AG04449 (cell line): Measurements from ENCODE around the gene STK32C.

Source experiments
- CTCF ChIA-PET: fragments of 350-600 bp; formaldehyde crosslinking; extraction: SDS; loops from one replicate; lab custom pipeline; 2021; ENCODE audit warnings: antibody characterized with exemption; lab: Yijun Ruan, JAX
- POLR2A ChIA-PET: fragments of 400-600, 350-600 bp; formaldehyde crosslinking; extraction: SDS; loops from one replicate; lab custom pipeline; 2020; ENCODE audit warnings: antibody characterized with exemption, inconsistent platforms; lab: Yijun Ruan, JAX
- DNase-seq: peaks from one replicate; pipeline ENCODE4 v3.0.0-alpha.2; 2010; ENCODE audit warnings: low read depth, low spot score
- H3K4me3 ChIP-seq: 2 replicates; pipeline ENCODE4 v1.5.1; 2011; ENCODE audit warnings: low read depth, mild to moderate bottlenecking, control low read depth, low read length
- CTCF ChIP-seq: IDR thresholded peaks from one replicate; pipeline ENCODE4 v1.5.1; 2011; ENCODE audit warnings: mild to moderate bottlenecking, moderate library complexity, low read length, control low read depth, inconsistent platforms; ENCODE audit not compliant: insufficient read depth; ENCODE audit errors: missing control alignments

Gene STK32C

DNA sequence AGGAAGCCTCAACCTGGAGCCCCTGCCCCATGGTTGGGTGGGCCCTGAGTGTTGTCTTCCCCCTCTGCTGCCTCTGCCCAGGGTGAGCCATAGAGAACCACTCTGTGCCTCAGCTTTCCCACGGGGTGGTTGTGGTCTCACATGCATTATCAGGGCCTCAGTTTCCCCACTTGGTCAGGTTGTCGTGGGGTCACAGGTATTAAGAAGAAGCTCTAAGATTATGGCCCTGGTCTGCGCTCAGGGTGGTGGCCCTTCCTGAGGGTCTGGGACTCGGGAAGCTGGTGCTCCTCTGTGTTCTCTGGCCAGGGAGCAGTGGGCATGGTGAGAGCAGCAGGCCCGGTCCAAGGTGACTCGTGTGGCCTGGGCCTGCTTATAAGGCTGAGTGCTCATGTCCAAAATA, 42.0 kb upstream of the STK32C start:
- POLR2A ChIA-PET = no interaction called here
- no peak overlapping the region for H3K4me3 ChIP-seq
- TF ChIP-seq CTCF = no peak
- no peak for DNase-seq
- CTCF ChIA-PET = interaction anchor here (0.7 to 4.7 kb wide), 10 partner anchors 7 to 126 kb away, joined by 3 to 49 read pairs (median 3); no protein-coding TSS in a partner anchor

DNA sequence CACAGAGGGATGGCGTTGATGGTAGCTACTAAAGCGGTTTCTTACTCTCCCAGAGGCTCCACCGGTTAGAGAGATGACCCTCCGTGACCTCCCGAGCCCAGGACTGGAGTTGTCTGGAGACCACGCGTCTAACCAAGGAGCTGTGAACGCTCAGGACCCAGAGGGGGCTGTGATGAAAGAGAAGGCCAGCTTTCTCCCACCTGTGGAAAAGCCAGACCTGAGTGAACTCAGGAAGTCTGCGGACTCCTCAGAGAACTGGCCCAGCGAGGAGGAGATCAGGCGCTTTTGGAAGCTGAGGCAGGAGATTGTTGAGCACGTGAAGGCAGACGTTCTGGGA, 40.1 kb upstream of the STK32C start:
- DNase-seq = no peak
- H3K4me3 ChIP-seq = no peak overlapping the region
- ChIA-PET POLR2A (no interaction called here), CTCF (interaction anchor here (0.8 to 4.7 kb wide), 7 partner anchors 8 to 124 kb away, joined by 3 to 49 read pairs (median 4); no protein-coding TSS in a partner anchor)
- no peak for TF ChIP-seq CTCF

- no peak for DNase-seq
- ChIA-PET POLR2A (no interaction called here), CTCF (interaction anchor here (0.8 to 4.7 kb wide), 6 partner anchors 8 to 124 kb away, joined by 3 to 49 read pairs (median 4); no protein-coding TSS in a partner anchor)
- no peak overlapping the region for H3K4me3 ChIP-seq
- no peak for TF ChIP-seq CTCF
These were observed 39.6 kb upstream of the STK32C start for GRCh38 chr10:132347211-132347930.

GRCh38 chr10:132346806-132347205, 39.1 kb upstream of the STK32C start:
- ChIA-PET CTCF (interaction anchor here (1.2 kb wide), 1 partner anchor 122 kb away, joined by 4 read pairs; no protein-coding TSS in a partner anchor), POLR2A (no interaction called here)
- no peak for DNase-seq
- no peak for TF ChIP-seq CTCF
- no peak overlapping the region for H3K4me3 ChIP-seq

DNA sequence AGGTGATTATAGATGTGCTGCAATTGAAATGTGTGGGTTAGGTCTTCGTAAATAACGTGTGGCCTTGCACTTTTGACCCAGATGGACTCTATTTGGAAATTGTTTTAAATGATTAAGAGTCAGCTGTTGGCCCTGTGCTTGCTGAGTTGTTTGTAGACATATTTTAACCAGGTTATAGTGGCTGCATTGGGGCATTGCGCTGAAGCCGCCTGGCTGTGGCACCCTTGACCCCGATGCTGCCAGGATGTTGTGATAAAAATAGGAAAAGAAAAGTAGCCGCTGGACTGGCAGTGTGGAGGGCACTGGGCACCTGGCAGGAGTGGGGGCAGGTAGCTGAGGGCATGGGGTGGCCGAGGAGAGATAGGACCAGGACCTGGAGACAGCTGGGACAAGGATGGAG, 37.6 kb upstream of the STK32C start:
- TF ChIP-seq CTCF = no peak
- H3K4me3 ChIP-seq = no peak overlapping the region
- POLR2A ChIA-PET = no interaction called here
- DNase-seq = no peak
- CTCF ChIA-PET = interaction anchor here (1.2 to 3.8 kb wide), 3 partner anchors 8 to 121 kb away, joined by 4 to 20 read pairs (median 4); no protein-coding TSS in a partner anchor

DNA sequence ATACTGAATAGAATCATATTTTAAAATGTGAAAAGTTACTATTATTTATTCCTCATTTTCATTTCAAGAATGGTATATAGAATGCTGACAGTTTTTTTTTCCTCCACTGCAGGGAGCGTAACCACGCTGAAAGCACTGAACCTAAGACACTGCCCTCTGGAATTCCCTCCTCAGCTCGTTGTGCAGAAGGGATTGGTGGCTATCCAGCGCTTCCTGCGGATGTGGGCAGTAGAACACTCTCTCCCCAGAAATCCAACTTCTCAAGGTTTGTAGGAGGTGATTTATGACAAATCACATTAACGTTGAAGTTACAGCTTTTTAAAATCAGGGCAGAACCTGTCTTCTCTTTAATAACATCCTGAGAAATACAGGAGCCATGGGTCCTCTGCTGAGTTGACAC, 36.6 kb upstream of the STK32C start:
- ChIA-PET POLR2A (no interaction called here), CTCF (interaction anchor here (1.5 to 3.8 kb wide), 2 partner anchors 9 to 17 kb away, joined by 4 to 20 read pairs; no protein-coding TSS in a partner anchor)
- DNase-seq = no peak
- no peak overlapping the region for H3K4me3 ChIP-seq
- TF ChIP-seq CTCF = no peak
